GM21723 (cell line): ENCODE results near the gene CNTN4.
"Not testable (repeated sequence)": the region's sequence is repeated elsewhere in the genome, so short reads cannot be mapped to it uniquely, and the experiment has no call there.

Experiments used
- ATAC-seq: cut with Tn5 transposase; IDR thresholded peaks from one replicate; pipeline ENCODE4 v1.9.1; 2021; ENCODE audit warnings: mild to moderate bottlenecking, moderate library complexity; ENCODE audit not compliant: unreplicated experiment

CNTN4 gene

DNA sequence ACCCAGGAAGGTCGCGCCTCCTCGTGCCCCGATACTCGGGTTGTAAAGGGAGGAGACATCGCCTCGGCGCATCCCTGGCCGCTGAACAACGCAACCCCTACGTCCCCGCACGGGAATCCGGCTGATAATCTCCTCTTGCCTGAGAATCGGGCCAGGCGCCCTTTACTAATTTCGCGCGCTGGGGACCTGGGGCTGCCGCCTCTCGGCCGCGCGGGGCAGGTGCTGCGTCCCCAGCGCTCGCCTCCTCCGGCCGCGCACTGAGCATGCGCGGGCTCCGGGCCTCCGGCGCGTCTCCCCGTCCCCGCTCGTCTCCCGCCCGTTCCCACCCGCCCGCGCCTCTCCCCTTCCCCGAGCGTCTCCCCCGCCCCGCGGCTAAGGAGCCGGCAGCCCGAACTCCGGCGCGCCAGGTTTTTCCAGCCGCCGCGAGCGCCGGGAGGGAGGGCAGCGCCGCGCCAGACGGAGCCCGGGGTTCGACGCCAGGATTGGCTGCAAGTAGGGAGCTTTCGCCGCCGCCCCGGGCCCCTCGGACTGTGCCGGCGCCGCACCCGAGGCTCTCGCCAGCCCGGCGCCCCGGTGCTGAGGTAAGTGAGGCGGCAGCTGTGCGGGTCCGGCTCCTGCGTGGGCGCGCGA lies at the start of gene CNTN4:
Gene CNTN4 (plus strand): TSS at position 469 of the 630 bp plus-strand sequence.
- no peak for ATAC-seq

DNA sequence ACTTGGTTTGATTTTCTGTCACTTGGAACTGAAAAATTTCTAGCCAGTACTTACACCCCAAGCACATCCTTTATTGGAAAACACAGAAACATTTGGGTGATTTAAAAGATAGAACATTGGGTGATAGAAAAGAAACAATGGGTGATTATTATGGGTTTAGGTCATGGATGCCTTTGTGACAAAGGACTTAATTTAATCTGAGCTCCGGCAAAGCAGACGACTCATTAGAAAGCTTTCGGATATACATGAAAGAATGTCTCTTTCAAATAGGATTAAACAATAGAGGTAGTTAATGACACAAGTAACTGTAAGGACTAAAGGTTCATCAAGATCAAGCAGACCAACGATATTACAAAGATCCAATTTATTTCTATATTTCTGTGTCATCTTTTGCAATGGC lies 37.3 kb upstream of the CNTN4 start:
- ATAC-seq, result no peak

DNA sequence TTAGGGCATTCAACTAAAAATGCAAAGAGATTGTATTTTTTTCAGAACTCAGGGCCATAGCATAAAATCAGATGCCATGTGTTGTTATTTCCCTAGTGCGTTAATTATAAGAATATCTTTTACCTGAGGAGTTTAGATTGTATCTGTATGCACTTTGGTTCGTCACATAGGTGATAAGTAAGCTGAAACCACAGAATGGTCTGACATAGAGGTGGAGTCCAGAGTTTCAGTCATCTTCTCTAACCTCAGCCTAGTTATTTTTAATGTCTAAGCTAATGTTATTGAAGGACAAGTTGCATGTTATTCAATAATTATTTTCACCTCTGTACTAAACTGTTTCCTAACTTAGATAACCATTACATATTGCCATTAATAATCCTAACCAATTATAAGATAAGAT lies 27.1 kb upstream of the CNTN4 start:
- no peak for ATAC-seq

DNA sequence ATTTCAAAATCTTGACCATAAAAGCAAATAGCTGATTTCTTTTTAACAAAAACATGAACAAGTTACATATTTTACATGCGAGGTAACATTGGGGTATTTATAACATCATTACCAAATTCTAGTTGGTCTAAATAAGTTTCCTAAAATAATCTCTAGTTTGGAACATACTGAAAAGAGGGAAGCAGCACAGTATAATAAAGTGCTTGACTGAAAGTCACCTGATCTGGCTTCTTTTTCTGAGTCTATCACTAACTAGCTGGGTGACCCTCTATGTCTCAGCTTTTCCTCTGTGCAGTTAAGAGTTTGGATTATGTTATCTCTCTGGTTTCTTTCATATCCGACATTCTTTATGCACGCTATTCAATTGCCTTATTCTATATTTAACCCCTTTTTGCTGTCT lies 19.8 kb upstream of the CNTN4 start:
- ATAC-seq, result no peak

DNA sequence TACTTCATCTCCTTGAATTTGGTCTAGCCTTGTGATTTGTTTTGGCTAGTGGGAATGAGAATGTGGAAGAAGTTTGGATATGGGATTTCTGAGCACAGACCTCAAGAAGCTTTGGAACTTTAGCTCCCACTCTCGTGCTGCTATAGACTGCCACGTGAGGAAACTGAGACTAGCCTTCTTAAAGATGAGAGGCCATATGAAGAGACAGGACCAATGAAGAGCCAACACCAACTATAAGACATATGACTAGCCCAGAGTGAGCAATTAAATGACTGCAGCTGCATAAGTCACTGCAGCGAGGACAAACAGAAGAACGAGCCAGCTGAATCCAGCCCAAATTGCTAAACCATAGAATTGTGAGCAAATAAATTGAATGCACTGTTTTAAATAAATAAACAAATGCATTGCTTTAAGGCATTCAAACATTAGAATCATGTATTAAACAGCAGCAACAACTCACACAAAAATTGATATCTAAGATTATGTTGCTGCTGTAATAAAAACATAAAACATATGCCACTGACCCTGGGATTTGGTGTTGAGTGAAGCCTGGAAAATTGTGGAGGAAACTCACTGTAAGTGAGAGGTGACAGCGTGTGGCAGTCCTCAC lies 15.7 kb upstream of the CNTN4 start:
- no peak for ATAC-seq

DNA sequence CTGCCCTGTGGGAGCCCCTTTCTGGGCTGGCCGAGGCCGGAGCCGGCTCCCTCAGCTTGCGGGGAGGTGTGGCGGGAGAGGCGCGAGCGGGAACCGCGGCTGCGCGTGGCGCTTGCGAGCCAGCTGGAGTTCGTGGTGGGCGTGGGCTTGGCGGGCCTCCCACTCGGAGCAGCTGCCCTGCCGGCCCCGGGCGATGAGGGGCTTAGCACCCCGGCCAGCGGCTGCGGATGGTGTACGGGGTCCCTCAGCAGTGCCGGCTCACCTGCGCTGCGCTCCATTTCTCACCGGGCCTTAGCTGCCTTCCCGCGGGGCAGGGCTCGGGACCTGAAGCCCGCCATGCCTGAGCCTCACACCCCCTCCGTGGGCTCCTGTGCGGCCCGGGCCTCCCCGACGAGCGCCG lies 15.1 kb upstream of the CNTN4 start:
- ATAC-seq, result not testable (repeated sequence)

DNA sequence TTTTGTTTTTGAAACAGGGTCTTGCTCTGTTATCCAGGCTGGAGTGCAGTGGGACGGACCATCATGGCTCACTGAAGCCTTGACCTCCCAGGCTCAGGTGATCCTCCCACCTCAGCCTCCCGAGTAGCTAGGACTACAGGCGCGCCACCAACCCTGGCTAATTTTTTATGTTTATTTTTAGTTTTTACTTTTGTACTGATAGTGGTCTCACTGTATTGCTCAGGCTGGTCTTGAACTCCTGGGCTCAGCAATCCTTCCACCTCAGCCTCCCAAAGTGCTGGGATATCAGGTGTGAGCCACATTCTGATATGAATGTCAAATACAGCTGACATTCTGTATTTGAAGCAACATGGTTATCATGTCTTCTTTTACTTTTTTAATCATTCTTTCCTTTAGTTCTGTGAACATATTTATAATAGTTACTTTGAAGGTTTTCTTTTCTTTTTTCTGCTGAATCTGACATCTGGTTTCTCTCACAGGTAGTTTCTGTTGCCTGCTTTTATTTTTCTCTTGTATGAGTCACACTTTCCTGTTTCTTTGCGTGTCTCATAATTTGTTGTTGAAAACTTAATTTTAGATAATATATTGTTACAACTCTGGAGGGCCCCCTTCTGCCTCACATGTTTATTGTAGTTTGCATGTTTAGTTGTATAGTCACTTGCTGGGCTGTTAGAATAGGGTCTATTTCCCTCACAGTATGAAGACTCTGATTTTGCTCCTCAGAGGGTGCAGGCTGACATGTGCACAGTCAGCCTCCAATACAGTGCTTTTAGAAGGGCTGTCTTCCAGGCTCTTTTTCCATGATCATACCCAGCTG lies 8.4 kb upstream of the CNTN4 start:
- no peak for ATAC-seq

DNA sequence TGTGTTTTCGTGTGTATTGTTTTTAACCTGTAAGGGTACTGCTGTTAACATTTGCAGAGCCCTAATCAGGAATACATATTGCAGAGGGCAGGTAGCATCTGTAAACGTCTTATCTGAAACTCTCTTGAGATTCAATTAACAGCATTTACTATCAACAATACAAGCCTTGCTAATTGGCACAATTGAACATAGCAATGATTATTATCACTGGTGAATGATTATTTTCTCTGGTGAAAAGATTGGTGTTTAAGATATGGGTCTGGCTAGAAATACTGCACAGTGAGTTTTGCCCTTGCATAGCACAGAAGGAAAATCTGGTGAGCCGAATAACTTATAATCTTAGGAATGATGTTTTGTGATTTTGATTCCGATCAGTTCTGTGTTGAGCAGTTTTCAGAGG lies 5.9 kb upstream of the CNTN4 start:
- ATAC-seq, result no peak

DNA sequence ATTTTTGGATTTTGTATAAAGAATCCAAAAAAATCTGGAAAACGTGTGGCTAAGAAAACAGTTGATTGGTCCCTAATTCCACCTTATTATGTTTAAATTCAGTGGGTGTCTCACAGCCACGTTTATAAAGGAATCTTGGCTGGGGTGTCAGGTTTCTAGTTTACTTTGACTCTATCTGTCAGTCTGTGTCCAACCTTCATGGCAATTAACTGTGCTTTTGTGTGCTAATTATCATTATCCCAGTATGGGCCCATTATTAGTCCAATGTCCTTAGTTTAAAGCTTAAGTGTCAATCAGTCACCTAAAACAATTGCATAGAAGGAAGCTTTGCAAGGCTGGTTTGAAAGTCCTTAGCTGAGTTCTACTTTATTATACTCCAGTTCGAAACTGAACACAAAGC lies 3.7 kb upstream of the CNTN4 start:
- ATAC-seq, result no peak

DNA sequence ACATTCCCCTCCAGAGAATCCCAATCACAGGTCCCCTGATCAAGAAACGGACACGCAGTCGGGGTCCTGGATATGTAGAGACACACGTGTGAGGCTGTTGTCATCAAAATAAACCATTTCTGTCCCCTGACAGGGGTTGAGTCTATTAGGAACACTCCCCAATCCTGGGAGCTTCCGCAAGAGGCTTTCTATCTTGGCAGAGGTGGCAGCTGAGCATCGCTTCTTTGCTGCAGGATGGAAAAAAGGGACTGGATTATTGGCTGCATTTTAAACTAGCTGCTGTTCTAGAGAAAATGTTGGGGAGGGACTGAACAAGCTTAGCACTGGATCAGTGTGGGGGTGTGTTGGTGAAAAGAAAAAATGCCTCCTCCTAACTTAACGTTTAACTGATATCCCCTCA lies 2.5 kb upstream of the CNTN4 start:
- no peak for ATAC-seq

DNA sequence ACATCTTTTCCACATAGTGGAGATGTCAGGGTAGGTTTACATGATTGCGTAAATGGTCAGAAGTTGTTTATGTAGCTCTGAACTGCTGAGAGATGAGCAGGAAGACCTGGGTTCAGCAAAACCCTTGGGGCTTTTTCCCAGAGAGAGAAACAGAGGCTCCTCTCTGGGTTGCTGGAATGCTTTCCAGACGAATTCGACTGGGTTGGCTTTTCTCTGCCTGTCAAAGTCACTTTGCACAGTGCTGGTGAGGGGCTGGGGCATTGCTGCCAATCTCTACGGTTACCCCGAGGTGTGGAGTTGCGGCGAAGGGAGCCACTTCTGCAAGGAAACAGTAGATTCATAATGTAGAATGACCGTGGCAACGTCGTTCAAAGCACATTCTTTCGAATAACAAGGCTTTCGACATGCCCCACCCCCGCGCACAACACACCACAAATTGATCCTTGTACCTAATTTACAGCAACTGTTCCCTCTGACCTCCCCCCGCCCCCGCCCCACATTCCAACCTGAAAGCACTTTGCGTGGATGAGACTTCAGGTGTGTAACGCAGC lies 950 bp upstream of the CNTN4 start:
- ATAC-seq, result no peak

DNA sequence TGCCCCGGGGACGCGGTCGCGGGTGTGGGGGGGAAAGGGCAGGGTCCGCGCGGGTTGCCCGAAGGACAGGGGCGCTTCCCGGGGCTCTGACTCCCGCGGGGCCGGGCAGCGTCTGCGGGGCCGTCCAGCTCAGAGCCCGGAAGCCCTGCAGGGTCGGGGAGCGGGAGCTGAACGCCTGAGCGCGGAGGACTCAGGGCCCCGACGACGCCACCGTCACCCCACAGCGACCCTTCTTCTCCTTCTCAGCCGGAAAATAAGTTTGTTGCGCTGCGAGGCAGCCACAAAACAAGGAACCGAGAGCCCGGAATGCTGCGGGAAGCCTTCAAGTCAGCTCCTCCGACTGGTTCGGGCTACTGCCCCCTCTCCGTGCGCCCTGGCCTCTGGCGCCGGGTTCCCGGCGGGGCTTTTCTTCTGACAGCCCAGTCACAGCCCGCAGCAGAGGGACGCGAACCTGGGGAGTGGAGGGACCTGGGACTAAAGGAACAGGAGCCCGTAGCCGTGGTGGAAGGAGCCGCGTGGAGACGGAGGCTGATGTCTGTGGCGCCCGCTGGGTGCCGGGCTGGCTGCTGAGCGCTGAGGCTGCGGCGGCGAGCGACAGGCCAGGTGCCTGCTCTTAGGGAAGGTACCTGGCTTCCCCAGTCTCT lies 484 bp downstream of the CNTN4 start:
- ATAC-seq, result no peak

DNA sequence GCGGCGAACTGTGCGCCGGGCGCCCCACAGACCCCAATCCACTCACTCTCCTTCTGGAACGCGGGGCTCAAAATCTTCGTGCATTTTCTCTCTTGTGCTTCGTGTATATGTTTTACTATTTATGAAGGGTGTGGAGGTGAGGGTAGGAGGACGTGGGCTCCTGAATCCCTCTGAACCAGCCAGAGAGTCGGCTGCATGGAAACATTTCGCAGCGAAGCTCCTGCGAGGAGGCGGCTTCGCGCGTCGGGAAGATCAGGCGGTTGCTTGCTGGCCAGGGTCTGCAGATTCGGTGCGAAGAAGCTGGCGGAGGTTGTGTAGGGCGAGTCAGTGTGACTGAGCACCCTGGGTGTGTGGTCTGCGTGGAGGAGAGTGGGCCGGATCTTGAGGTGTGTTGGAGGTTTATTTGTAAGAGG lies 1.1 kb downstream of the CNTN4 start:
- ATAC-seq, result no peak

DNA sequence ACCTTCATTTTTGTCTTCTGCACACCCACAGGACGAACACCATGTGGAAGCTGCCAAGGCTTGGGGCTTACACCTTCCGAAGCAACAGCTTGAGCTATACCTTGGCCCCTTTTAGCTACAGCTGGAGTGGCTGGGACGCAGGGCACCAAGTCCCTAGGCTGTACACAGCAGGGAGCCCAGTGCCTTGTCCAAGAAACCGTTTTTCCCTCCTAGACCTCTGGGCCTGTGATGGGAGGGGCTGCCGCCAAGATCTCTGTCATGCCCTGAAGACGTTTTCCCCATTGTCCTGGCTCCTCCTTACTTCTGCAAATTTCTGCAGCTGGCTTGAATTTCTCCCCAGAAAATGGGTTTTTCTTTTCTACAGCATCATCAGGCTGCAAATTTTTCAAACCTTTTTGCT lies 7.8 kb downstream of the CNTN4 start:
- ATAC-seq, result no peak

DNA sequence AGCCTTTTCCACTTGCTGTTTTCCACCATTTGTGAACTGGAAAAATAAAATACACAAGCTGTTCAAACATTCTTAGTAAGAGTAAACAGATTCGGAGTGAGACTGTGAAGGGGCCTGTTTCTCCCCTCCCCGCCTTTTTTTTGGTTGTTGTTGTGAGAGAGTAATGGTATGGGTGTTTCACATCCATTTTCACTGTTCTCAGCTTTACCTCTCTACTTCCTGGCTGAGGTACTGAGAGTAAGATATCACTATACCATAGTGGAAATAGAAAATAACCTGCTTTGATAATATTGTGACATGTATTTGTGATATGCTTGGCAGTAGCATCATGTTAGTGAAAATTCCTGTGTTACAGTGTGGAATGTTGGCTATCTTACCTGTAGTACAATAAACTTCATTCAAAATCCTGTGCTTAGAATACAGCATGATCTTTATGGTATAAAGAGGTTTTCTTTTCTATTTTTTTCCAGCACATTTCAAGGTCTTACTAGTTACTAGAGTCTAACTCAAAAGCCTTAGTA lies 12.0 kb downstream of the CNTN4 start:
- ATAC-seq, result no peak

DNA sequence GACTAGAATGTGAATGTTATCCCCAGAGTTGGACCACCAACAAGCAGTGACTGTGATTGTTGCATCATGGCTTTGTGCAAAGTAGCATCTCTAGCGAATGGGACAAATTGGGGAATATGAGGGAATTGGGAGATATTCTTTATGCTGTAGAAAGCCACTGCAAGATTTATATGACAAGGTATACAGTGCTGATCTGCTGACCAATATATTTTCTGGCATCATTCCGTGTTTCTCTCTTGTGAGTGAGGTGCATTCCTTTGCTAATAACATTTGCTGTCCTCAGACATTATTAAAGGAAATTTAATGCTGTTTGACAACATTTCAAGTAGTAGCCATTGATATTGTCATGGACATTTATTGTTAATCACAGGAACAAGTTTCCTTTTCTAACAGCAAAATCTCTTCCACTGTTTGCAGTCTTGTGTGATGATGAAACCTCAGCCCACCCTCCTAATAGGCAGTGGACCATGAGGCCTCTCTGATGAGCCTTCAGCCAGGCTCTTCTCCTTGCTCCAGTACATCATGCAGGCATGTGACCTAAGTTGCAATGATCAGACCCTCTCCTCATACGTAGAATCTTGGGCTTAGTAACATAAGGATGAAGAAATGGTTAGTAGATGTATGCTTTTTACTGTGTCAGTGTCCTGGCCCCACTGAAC lies 16.1 kb downstream of the CNTN4 start:
- no peak for ATAC-seq

DNA sequence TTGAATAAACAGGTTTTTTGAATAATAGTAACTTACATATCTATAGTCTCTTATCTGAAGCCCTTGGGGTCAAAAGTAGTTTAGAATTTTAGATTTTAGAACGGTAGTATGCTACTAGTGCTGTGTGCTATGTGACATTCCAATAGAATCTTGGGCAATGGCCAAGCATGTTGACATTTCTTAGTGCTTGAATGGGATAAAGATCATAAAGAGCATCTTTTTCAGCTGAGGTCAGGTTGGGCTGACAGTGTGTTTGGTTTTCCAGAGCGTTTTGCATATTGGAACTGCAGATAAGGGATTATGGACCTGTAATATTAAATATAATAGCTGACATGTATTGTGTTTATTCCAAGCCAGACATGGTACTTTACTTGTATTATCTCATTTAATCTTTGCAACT lies 32.1 kb downstream of the CNTN4 start:
- ATAC-seq, result no peak

DNA sequence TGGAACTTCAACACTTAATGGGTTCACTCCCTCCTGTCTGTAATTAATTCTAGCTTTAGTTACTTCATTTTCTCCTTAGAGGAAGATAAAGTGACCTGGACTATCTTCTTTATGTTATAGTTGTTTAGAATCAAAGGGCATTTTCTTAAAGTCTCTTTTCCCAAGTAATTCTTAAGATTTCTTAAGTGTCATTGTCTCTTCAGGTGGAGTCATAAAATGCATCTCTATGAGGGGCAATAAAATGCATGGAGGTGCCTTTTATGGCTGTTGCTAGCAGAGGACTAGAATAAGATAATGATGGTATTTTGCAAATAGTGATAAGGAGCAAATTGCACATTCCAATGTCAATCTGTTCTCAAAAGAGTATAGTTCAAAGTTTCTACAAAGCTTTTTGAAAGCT lies 34.5 kb downstream of the CNTN4 start:
- no peak for ATAC-seq

DNA sequence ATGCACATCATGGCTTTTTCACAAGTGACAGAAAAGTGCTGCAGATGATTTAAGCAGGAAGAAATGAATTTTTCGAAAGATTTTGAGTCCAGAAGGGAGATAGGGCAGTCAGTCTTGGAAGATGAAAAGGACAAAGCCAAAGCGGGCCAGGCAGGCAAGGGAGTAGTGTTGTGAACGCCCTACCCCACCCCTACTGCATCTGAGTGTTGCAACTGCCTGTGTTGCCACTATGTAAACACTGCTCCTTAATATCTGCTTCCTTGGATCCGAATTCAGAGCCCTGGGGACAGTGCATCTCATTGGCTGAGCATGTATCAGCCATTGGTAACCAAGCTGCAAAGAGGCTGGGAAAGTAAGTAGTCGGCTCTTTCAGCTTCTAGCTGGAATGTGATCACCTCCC lies 39.0 kb downstream of the CNTN4 start:
- no peak for ATAC-seq

DNA sequence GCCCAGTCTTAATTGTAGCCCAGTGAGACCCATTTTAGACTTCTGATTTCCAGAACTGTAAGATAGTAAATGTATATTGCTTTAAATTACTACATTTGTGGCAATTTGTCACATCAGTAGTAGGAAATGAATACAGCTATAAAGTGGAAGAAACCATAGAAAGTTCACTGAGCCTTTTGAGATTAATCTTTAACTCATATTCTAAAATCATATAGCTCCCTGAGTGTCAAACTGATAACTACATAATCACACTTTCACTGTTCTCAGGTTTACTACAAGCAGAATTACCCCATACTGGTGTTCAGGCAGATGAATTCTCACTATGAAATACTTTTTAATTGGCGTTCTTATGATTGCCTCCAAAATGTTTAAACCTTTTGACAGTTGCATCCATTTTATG lies 42.8 kb downstream of the CNTN4 start:
- ATAC-seq, result no peak
